Spleen (tissue), 11 donors: ENCODE measurements around the gene ULBP2. TPM values are rescaled to one million over a fixed set of nuclear protein-coding genes. Genes with fewer than 3 reads are reported as not detected.

Experiments
- DNase-seq: peaks from one replicate; pipeline ENCODE4 v3.0.0-alpha.2; 2020
- H3K27ac ChIP-seq, 8 donors: fragments of 200-600 bp; sonication (generic) in 7 of 8; 1 replicate in 4 of 8; 2 replicates in 4 of 8; pipeline versions ENCODE4 v1.5.0 to v1.8.0; 2016 to 2021; ENCODE audit warnings: inconsistent platforms in 4 of 8, mild to moderate bottlenecking in 4 of 8, moderate library complexity in 1 of 8
- H3K27me3 ChIP-seq, 7 donors: fragments of 200-600 bp; sonication (generic) in 6 of 7; replicated peaks in 1 of 7; 1 replicate in 4 of 7; 2 replicates in 3 of 7; pipeline versions ENCODE4 v1.5.0 to v1.8.0; 2016 to 2021; ENCODE audit warnings: inconsistent platforms in 3 of 7, mild to moderate bottlenecking in 1 of 7
- H3K36me3 ChIP-seq, 6 donors: fragments of 200-600 bp; sonication (generic) in 5 of 6; 1 replicate in 4 of 6; 2 replicates in 2 of 6; pipeline versions ENCODE4 v1.5.0 to v1.8.0; 2016 to 2021; ENCODE audit warnings: inconsistent platforms in 2 of 6
- H3K4me1 ChIP-seq, 6 donors: fragments of 200-600 bp; sonication (generic) in 5 of 6; 1 replicate in 3 of 6; 2 replicates in 3 of 6; pipeline versions ENCODE4 v1.5.0 to v1.8.0; 2016 to 2021; ENCODE audit warnings: inconsistent platforms in 3 of 6
- H3K4me3 ChIP-seq, 8 donors: fragments of 200-600 bp; sonication (generic) in 7 of 8; 1 replicate in 4 of 8; 2 replicates in 4 of 8; pipeline versions ENCODE4 v1.5.0 to v1.8.0; 2016 to 2021; ENCODE audit warnings: inconsistent platforms in 4 of 8, mild to moderate bottlenecking in 4 of 8, moderate library complexity in 2 of 8
- H3K9me3 ChIP-seq, 8 donors: fragments of 200-600 bp; sonication (generic) in 7 of 8; 1 replicate in 4 of 8; 2 replicates in 4 of 8; pipeline versions ENCODE4 v1.5.0 to v1.8.0; 2016 to 2021; ENCODE audit warnings: inconsistent platforms in 4 of 8
- POLR2A ChIP-seq, 3 donors: fragments of 450-650 bp; IDR thresholded peaks; one replicate each; pipeline ENCODE4 v1.5.1; 2017; ENCODE audit warnings: antibody characterized with exemption in 3 of 3, mild to moderate bottlenecking in 1 of 3
- POLR2AphosphoS5 ChIP-seq, 3 donors: sonication (generic); formaldehyde crosslinking; IDR thresholded peaks; one replicate each; pipeline ENCODE4 v1.5.1; 2017; ENCODE audit warnings: antibody characterized with exemption in 3 of 3
- WGBS, 5 donors: extraction: QIAGEN DNeasy Blood & Tissue Kit in 3 of 5; methylation state at CpG; one replicate each; pipeline versions ENCODE4 v1.1.5 to v1.1.7; 2013 to 2018; 5-methylcytosine and 5-hydroxymethylcytosine counted together
- intact Hi-C: fragments of 100-400 bp; cut with DNase I; formaldehyde crosslinking; loops from one replicate; pipeline ENCODE4 v1.15.0; 2023; ENCODE audit warnings: low total_unique reads
- polyA plus RNA-seq, 3 donors: library from polyadenylated mRNA; stranded (reverse); fragments of 200-250 nt; gene quantifications; one replicate each; pipeline ENCODE4 v1.2.1, GENCODE V29; 2013
- total RNA-seq, 7 donors: library from RNA; depleted of rRNA in 3 of 7; stranded (reverse); fragments of >200 nt in 3 of 7; fragmentation: NEBNext Ultra II Directional in 4 of 7; extraction: Animal tissue kit (Norgen Biotek cat#: 25700) in 4 of 7; gene quantifications; one replicate each; pipeline versions ENCODE4 v1.1.0 to v1.2.1, GENCODE V29; 2016 to 2021
- TF ChIP-seq, protein P1 (sequence below), 11 experiments: fragments of 200-600 bp in 7 of 11; fragments of 450-650 bp in 4 of 11; sonication (generic) in 4 of 11; IDR thresholded peaks in 8 of 11; conservative IDR thresholded peaks in 3 of 11; 1 replicate in 7 of 11; 2 replicates in 4 of 11; pipeline versions ENCODE4 v1.4.0 to v1.8.0; 2016 to 2021; ENCODE audit warnings: antibody characterized with exemption in 11 of 11, inconsistent platforms in 4 of 11, mild to moderate bottlenecking in 1 of 11
- donor health status: healthy with polysubstance abuse.
- donor health status: DM: no; HTN: no; CAD: no; lungs with moderate emphysema.
- donor health status: DM: no; HTN: no; CAD: no.
- donor health status: Bipolar disorder and iron deficiency.
- donor health status: healthy.
- donor health status: DM: no; HTN: no; CAD: no.
- donor health status: DM: yes; HTN: yes; CAD: no.

The ULBP2 gene
- total and polyA plus RNA-seq, 10 donors: 0.10 to 0.30 (median 0.20) TPM; not detected in 7

DNA sequence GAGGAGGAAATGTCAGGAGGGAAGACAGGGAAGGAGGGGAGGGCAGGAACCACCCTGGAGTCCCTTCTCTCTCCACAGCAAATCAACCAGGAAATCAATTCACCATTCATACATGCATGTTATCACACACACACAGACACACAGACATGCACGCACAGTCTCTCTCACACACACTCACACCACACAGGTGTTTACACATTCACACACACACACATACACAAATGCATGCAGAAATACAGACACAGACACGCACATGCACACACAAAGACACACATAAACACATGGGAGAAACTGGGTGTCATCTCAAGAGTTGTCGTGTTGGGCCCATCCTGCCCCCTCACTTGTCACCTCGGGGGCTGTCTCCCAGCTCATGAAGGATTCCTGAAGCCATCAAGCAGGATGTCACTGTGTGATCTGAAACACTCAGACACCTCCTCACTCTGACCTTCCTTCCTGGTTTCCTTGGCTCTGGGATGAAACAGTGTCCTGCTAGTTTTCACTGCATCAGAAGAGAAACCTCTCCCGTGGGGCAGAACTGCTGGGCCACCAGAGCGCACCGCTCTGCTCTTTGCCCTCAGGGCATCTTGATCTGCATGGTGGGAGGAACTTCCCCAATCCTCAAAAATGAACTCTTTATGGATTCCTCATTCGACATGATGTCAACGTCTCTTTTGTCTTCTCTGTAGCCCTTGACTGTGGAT lies 28.1 kb upstream of the ULBP2 start:
- WGBS, 5 donors: 59 to 70% (median 64%) methylated on average over 9 of the region's 9 CpGs
- intact Hi-C loops: no loop called here
- no peak for DNase-seq
- TF ChIP-seq POLR2AphosphoS5 (IDR thresholded peaks at IDR 0.05) (no peak), POLR2A (IDR thresholded peaks at IDR 0.05) (no peak)
- TF ChIP-seq, protein P1, sequence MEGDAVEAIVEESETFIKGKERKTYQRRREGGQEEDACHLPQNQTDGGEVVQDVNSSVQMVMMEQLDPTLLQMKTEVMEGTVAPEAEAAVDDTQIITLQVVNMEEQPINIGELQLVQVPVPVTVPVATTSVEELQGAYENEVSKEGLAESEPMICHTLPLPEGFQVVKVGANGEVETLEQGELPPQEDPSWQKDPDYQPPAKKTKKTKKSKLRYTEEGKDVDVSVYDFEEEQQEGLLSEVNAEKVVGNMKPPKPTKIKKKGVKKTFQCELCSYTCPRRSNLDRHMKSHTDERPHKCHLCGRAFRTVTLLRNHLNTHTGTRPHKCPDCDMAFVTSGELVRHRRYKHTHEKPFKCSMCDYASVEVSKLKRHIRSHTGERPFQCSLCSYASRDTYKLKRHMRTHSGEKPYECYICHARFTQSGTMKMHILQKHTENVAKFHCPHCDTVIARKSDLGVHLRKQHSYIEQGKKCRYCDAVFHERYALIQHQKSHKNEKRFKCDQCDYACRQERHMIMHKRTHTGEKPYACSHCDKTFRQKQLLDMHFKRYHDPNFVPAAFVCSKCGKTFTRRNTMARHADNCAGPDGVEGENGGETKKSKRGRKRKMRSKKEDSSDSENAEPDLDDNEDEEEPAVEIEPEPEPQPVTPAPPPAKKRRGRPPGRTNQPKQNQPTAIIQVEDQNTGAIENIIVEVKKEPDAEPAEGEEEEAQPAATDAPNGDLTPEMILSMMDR (IDR thresholded peaks at IDR 0.05 in 8 of 11, conservative IDR thresholded peaks at IDR 0.05 in 3 of 11): no peak
- H3K27ac ChIP-seq: no peak overlapping the region
- no peaks in the 10 kb centered on the region for H3K36me3 ChIP-seq
- H3K9me3 ChIP-seq: peaks cover 0 to 10% (median 5%) of the 10 kb centered on the region in 8 donors
- peaks cover 0 to 27% (median 0%) of the 10 kb centered on the region in 7 donors for H3K27me3 ChIP-seq
- H3K4me3 ChIP-seq: no peak overlapping the region
- no peaks in the 10 kb centered on the region for H3K4me1 ChIP-seq

DNA sequence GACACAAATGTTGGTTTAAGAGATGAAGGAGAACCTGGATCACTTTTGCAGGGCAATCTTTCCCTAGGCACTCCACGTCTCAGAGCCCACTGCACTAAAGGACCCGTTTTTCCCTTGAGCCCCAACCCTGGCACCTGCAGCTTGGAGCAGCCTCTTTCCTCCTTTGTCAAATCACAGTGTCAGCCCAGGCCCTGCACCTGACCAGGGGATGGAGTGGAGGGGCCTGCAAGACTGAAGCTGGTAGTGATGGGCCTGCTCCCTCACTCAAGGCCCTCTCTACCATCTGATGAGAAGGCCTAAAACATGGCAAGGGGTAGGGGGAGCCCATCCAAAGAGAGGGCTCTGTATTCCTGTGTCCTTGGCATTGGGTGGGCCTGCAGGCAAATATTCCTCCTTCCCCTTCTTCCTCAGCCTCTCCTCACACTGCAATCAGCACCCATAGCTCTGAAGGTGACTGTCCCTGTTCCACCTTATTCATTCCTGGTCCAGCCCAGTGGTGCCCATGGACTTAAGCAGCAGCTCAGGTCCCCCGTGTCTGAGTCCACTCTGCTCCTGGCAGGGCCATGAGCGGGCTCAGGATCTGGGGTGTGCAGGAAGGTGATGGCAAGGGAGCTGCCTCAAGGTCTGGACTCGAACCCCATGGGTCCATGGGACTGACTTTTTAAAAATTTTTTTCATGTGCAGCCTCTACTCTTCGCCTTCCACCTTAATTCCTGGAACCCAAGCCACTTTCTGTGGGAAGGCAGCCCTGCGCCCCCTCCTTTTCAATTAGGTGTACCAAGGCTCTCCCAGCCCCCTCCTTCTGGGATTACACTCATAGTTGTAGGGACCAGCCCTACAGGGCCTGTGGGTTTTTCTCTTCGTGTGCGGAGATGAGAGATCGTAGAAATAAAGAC lies 25.6 kb upstream of the ULBP2 start:
- 75 to 90% (median 88%) methylated on average over 10 of the region's 10 CpGs for WGBS, 5 donors
- Histone ChIP-seq H3K4me3 (no peak overlapping the region), H3K9me3 (no peaks in the 10 kb centered on the region), H3K27ac (no peak overlapping the region), H3K4me1 (no peaks in the 10 kb centered on the region), H3K27me3 (peaks cover 0 to 26% (median 0%) of the 10 kb centered on the region in 7 donors), H3K36me3 (no peaks in the 10 kb centered on the region)
- no peak for TF ChIP-seq POLR2A (IDR thresholded peaks at IDR 0.05)
- TF ChIP-seq, protein P1 (IDR thresholded peaks at IDR 0.05 in 8 of 11, conservative IDR thresholded peaks at IDR 0.05 in 3 of 11): no peak
- no peak for TF ChIP-seq POLR2AphosphoS5 (IDR thresholded peaks at IDR 0.05)
- peak; percentile 64 for DNase-seq
- intact Hi-C loops: no loop called here

DNA sequence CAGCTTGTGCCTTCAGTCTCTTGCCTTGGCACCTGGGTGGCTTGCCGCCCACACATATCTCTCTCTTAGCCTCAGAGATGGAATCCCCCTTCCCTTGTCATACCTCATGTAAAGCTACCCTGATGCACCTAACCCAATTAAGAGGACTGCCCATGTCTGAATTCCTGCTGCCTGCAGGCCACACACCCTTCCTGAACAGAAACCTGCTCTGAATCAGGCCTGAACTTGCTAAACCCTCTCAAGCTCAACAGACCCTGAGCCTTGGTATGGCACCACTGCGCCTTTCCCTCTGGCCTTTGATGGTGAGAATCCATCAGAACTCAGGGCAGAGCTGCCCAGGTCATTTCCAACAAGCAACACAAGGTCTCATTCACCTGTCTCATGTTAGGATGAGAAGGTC lies 24.1 kb upstream of the ULBP2 start:
- peaks cover 0 to 36% (median 6%) of the 10 kb centered on the region in 7 donors for H3K27me3 ChIP-seq
- H3K9me3 ChIP-seq: no peaks in the 10 kb centered on the region
- H3K4me3 ChIP-seq: no peak overlapping the region
- 77 to 94% (median 89%) methylated on average over 2 of the region's 2 CpGs for WGBS, 5 donors
- H3K27ac ChIP-seq: no peak overlapping the region
- no peaks in the 10 kb centered on the region for H3K36me3 ChIP-seq
- TF ChIP-seq, protein P1 (IDR thresholded peaks at IDR 0.05 in 8 of 11, conservative IDR thresholded peaks at IDR 0.05 in 3 of 11): no peak
- TF ChIP-seq POLR2AphosphoS5 (IDR thresholded peaks at IDR 0.05) (no peak), POLR2A (IDR thresholded peaks at IDR 0.05) (no peak)
- peak; percentile 19 for DNase-seq
- peaks cover 0 to 6% (median 3%) of the 10 kb centered on the region in 6 donors for H3K4me1 ChIP-seq
- intact Hi-C loops: no loop called here
